Vagina (tissue), 2 donors: ENCODE measurements around the gene TPX2. TPM values are rescaled to one million over a fixed set of nuclear protein-coding genes. Genes with fewer than 3 reads are reported as not detected.

Experiments used
- DNase-seq, 2 donors: peaks; one replicate each; pipeline ENCODE4 v3.0.0-alpha.2; 2017; ENCODE audit errors: extremely low spot score in 2 of 2
- H3K27ac ChIP-seq: fragments of 200-600 bp; sonication (generic); one replicate; pipeline ENCODE4 v1.5.1; 2019
- H3K27me3 ChIP-seq: fragments of 200-600 bp; sonication (generic); one replicate; pipeline ENCODE4 v1.5.1; 2019
- H3K36me3 ChIP-seq, 2 donors: fragments of 200-600 bp; sonication (generic); one replicate each; pipeline ENCODE4 v1.5.1; 2017 to 2019
- H3K4me1 ChIP-seq: fragments of 200-600 bp; sonication (generic); one replicate; pipeline ENCODE4 v1.5.1; 2019
- H3K4me3 ChIP-seq, 2 donors: fragments of 200-600 bp; sonication (generic); 1 replicate in 1 of 2; 2 replicates in 1 of 2; pipeline ENCODE4 v1.5.1; 2016 to 2019
- H3K9me3 ChIP-seq: fragments of 200-600 bp; sonication (generic); one replicate; pipeline ENCODE4 v1.5.1; 2019
- POLR2A ChIP-seq, 2 donors: fragments of 450-650 bp; IDR thresholded peaks; one replicate each; pipeline ENCODE4 v1.6.1; 2017; ENCODE audit warnings: antibody characterized with exemption in 2 of 2, mild to moderate bottlenecking in 2 of 2, moderate library complexity in 2 of 2
- POLR2AphosphoS5 ChIP-seq, 2 donors: sonication (generic); formaldehyde crosslinking; IDR thresholded peaks; one replicate each; pipeline ENCODE4 v1.9.0; 2017; ENCODE audit warnings: antibody characterized with exemption in 2 of 2, mild to moderate bottlenecking in 2 of 2, low read depth in 1 of 2; ENCODE audit not compliant: insufficient read depth in 1 of 2
- intact Hi-C: fragments of 100-400 bp; cut with DNase I; formaldehyde crosslinking; loops from one replicate; pipeline ENCODE4 v1.15.1; 2023
- total RNA-seq: library from RNA; depleted of rRNA; stranded (reverse); fragments of >200 nt; gene quantifications from one replicate; pipeline ENCODE4 v1.2.3, GENCODE V29; 2016
- TF ChIP-seq, protein P1 (sequence below), 3 experiments: fragments of 450-650 bp in 2 of 3; fragments of 200-600 bp in 1 of 3; sonication (generic) in 1 of 3; IDR thresholded peaks; one replicate each; pipeline ENCODE4 v1.5.1; 2017 to 2019; ENCODE audit warnings: antibody characterized with exemption in 3 of 3, mild to moderate bottlenecking in 2 of 3, moderate library complexity in 2 of 3

Gene TPX2
- total RNA-seq, 1 donor from 2014 or later: 6.1 TPM

DNA sequence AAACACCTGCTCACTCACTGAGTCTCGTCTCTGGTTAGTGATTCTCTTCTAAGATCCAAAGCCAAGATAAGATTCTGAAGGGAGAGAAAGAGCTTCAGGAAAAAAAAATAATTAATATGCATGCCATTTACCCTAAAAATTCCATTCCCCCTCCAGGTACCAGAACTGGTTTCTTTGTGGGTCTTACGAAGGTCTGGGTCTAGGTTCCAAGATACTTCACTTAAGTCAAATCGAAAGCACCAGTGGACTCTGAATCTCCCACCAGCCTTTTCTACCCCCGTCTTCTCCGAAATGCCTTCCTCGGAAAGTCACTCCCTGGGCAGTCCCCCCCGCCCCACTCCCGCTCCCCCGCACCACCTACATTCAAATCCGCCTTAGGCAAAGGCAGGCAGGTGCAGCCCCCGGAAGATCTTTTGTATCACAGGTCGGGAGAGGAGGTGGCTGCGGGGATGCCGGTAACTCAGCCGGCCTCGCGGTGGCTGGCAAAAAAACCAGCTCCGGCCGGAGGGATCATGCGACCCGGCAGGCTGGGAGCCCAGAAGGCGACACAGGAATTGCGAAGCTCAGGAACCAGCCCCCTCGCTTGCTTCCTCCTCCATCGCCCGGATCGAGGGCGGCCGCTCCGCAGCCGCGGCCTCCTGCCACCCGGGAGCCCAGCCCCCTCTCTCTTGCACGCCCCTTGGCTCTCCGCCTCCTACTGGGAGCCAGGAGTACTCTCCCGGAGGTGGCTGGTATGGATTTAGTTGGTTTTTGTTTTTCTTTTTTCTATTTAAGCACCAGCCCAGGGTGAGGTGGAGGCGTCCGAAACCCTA is 16.6 kb upstream of the TPX2 start, which contains the start of gene BCL2L1:
Gene BCL2L1, minus strand, starts transcription at position 612 of the 812 bp plus-strand sequence. CDS start 650 bp downstream, outside the sequence.
- TF ChIP-seq, protein P1, sequence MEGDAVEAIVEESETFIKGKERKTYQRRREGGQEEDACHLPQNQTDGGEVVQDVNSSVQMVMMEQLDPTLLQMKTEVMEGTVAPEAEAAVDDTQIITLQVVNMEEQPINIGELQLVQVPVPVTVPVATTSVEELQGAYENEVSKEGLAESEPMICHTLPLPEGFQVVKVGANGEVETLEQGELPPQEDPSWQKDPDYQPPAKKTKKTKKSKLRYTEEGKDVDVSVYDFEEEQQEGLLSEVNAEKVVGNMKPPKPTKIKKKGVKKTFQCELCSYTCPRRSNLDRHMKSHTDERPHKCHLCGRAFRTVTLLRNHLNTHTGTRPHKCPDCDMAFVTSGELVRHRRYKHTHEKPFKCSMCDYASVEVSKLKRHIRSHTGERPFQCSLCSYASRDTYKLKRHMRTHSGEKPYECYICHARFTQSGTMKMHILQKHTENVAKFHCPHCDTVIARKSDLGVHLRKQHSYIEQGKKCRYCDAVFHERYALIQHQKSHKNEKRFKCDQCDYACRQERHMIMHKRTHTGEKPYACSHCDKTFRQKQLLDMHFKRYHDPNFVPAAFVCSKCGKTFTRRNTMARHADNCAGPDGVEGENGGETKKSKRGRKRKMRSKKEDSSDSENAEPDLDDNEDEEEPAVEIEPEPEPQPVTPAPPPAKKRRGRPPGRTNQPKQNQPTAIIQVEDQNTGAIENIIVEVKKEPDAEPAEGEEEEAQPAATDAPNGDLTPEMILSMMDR (IDR thresholded peaks at IDR 0.05): peak in 1 of 3 experiments; percentile 67
- TF ChIP-seq POLR2A (IDR thresholded peaks at IDR 0.05) (peak in 1 of 2 donors; percentile 56), POLR2AphosphoS5 (IDR thresholded peaks at IDR 0.05; ENCODE audit: insufficient read depth in 1 of 2, low read depth in 1 of 2) (peak; percentile 6 to 65)
- Histone ChIP-seq H3K4me1 (peaks cover 47% of the 10 kb centered on the region), H3K27ac (peak within 1 kb of the TSS; percentile 99), H3K27me3 (no peaks in the 10 kb centered on the region), H3K9me3 (no peaks in the 10 kb centered on the region), H3K36me3 (peaks cover 0 to 8% of the 10 kb centered on the region in 2 donors), H3K4me3 (peak within 1 kb of the TSS; percentile 72 to 76)
- intact Hi-C loops: loop anchor here (2.0 kb wide), 1 partner anchor 62 kb away; no protein-coding TSS in a partner anchor
- no peak for DNase-seq

DNA sequence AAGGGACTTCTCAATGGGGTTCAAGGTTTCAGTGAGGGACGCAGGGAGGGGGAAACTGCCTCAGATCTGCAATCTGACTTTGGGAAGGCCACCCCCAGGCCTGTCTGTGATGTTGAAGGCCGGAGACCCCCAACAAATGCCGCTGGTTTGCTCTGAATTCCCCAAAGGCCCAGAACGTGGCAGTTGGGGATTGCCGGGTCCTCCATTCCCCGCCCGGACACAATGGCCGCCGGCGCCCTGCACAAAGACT is 16.1 kb upstream of the TPX2 start:
- peak in 1 of 2 donors; percentile 93 for DNase-seq
- Histone ChIP-seq H3K9me3 (no peaks in the 10 kb centered on the region), H3K4me1 (peaks cover 42% of the 10 kb centered on the region), H3K4me3 (peak overlapping the region; percentile 72 to 76), H3K36me3 (peaks cover 0 to 8% of the 10 kb centered on the region in 2 donors), H3K27me3 (no peaks in the 10 kb centered on the region), H3K27ac (peak overlapping the region; percentile 99)
- TF ChIP-seq, protein P1 (IDR thresholded peaks at IDR 0.05): no peak
- no peak for TF ChIP-seq POLR2AphosphoS5 (IDR thresholded peaks at IDR 0.05; ENCODE audit: insufficient read depth in 1 of 2, low read depth in 1 of 2)
- TF ChIP-seq POLR2A (IDR thresholded peaks at IDR 0.05): no peak
- intact Hi-C loops: loop anchor here (2.0 kb wide), 1 partner anchor 62 kb away; no protein-coding TSS in a partner anchor

DNA sequence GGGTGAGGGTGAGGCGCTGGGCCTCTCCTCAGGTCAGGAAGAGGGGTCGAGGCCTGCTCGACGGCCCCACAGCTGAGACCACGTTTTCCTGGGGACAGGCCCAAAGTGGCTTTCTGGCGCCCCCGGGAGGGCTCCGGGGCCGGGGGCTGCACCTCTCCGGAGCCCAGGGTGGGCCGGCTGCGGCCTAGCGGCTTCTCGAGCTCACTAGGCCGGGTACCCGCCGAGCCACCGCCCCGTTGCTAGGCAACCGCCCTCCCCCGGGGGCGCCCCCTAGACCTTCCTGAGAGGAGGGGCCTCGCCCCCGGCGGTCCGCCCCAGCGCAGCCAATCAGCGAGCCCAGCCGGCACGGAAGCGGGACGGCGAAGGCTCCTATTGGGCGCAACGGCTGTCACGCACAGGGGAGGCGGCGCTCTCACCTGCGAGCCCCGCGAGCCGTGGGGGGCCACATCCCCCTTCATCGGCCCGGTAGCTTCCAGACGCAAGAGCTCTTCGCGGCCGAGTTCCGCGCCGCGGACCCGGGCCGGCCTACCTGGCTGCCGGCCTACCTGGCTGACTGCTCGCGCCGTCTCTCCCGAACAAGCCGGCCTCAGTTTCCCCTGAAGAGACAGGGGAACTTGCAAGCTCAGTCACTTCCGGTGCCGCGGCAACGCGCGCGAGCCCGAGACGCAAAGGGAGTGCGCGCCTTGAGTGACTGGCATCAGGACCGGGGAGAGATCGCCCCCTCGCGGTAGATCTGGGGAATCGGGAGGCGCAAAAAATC is 15.6 kb upstream of the TPX2 start:
- Histone ChIP-seq H3K27me3 (no peaks in the 10 kb centered on the region), H3K4me3 (peak overlapping the region; percentile 72 to 76), H3K4me1 (peaks cover 37% of the 10 kb centered on the region), H3K36me3 (peaks cover 0 to 8% of the 10 kb centered on the region in 2 donors), H3K9me3 (no peaks in the 10 kb centered on the region), H3K27ac (peak overlapping the region; percentile 99)
- intact Hi-C loops: loop anchor here (2.0 kb wide), 1 partner anchor 63 kb away; no protein-coding TSS in a partner anchor
- peak in 1 of 2 donors; percentile 78 for TF ChIP-seq POLR2A (IDR thresholded peaks at IDR 0.05)
- peak; percentile 88 to 94 for TF ChIP-seq POLR2AphosphoS5 (IDR thresholded peaks at IDR 0.05; ENCODE audit: insufficient read depth in 1 of 2, low read depth in 1 of 2)
- TF ChIP-seq, protein P1 (IDR thresholded peaks at IDR 0.05): peak; percentile 93 to 97 (median 93)
- peak in 1 of 2 donors; percentile 99 for DNase-seq

DNA sequence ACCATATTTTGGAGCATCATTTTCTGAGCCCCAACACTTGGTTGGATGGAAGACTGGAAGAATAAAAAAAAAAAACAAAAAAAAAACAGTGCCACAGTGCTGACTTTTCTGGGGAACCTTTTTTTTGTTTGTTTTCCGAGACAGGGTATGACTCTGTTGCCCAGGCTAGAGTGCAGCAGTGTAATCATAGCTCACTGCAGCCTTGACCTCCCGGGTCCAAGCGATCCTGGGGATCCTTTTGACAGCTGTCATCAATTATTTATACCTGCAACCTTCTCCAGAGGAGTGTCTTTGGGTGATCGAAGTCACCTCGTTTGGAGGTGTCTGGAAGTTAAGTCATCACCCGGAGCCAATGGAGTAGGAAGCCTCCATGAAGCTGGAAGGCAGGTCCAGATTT is 7.8 kb upstream of the TPX2 start:
- TF ChIP-seq, protein P1 (IDR thresholded peaks at IDR 0.05): no peak
- TF ChIP-seq POLR2AphosphoS5 (IDR thresholded peaks at IDR 0.05; ENCODE audit: insufficient read depth in 1 of 2, low read depth in 1 of 2) (no peak), POLR2A (IDR thresholded peaks at IDR 0.05) (no peak)
- Histone ChIP-seq H3K9me3 (no peaks in the 10 kb centered on the region), H3K4me1 (no peaks in the 10 kb centered on the region), H3K4me3 (no peak overlapping the region), H3K36me3 (no peaks in the 10 kb centered on the region), H3K27ac (no peak overlapping the region), H3K27me3 (no peaks in the 10 kb centered on the region)
- intact Hi-C loops: no loop called here
- DNase-seq: no peak
